ENCODE data around the gene MYBBP1A.

GRCh38 chr17:4547118-4547906 is 7.9 kb downstream of the MYBBP1A start:
- no peak for TF ChIP-seq CTCF (IDR thresholded peaks at IDR 0.05)
- no peak for TF ChIP-seq EZH2 (IDR thresholded peaks at IDR 0.05; ENCODE audit: borderline replicate concordance, insufficient read depth, low read depth, low read length, poor library complexity, severe bottlenecking)

All from B cell (primary cell).